HK-2 (cell line): ENCODE data around the gene GALNT2.

ENCODE experiments used
- DNase-seq: peaks from one replicate; pipeline ENCODE4 v3.0.0-alpha.2; 2018; ENCODE audit not compliant: unreplicated experiment

The GALNT2 gene

DNA sequence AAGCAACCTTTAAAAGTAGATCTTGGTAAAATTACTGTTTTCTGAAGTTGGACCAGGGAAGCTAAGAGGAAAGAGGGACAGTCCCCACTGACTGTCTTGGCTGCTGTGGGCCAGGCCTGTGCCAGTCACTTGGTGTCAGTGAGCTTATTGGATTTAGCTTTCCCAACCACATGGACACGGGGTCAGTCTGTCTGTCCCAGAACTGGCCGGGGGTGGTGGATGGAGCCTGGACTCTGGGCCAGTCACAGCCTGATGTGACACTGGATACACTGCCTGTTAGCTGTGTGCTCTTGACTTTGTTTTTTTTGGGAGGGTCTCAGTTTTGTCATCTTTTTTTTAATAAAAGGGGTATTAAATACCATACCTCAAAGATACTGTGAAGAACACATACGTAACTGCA is 96.7 kb downstream of the GALNT2 start:
- DNase-seq: no peak

DNA sequence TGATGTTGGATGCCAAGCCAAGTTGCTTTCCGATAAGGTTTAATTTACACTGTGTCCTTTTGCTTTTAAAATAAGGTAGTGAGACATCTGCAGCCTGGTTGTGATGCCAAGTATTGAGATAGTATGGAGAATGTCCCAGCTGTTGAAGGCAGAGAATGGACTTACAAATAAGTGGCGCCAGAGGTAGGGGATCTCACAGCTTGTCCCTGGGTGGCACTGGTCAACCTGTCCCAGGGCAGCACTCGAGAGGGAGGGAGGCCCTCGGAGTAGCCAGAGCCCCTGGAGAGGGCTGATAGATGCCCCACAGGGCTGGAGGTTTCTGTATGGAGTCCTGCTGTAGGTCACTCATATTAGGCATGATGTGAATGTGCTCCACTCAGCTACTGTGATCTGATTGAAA is 98.5 kb downstream of the GALNT2 start:
- DNase-seq: no peak

GRCh38 chr1:230166366-230167132 is 99.5 kb downstream of the GALNT2 start:
- no peak for DNase-seq

DNA sequence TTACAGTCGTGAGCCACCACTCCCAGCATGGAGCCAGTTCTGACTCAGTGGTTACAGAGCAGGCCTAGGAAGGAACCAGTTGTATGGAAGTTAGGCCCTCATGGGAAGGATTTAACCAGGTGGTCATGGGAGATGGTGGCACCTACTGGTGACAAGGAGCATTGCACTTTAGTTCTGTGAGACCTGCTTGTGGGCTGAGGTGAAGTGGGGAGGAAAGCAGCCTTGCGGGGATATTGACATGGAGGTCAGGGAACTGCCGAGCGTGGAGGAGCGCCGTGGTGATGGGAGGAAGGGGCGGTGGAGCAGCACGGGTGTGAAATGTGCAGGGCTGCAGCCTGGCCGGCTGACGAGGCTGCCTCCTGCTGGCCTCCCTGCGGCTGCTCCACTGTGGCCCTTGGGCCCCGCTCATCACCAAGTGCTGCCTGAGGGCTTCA is 100.4 kb downstream of the GALNT2 start:
- DNase-seq: peak; percentile 47

DNA sequence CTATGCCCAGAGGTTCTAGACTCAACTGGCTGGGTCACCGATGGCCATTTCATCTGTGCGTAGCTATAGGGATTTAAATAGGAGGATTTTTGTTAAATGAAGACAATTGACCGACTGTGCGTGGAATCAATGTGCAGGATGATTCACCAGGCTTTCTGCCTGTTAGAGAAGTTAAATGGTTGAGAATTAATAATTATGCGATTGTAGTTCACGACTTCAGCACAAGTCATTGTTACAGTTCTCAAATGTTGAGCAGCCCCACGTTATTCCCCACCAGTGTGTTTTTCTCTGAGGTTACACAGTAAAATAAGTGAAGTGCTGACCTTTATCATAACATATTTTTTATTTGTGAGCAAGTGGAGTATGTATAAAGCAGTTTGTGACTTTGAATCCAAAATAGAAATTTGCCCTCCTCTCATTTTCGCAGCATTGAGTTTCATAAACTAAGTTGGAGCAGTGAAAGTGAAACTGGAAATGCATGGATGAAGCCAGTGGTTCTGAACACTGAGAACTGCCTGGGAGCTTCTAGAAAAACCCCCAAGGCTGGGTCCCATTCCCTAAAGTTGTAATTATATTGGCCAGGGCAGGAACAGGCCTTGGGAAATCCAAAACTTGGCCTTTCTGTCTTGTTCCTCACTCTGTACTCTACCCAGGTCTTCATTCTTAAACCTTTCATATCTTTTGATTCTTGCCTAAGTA is 102.6 kb downstream of the GALNT2 start:
- DNase-seq: no peak

- DNase-seq: no peak
Observed at GRCh38 chr1:230170153-230170547, 103.1 kb downstream of the GALNT2 start.

DNA sequence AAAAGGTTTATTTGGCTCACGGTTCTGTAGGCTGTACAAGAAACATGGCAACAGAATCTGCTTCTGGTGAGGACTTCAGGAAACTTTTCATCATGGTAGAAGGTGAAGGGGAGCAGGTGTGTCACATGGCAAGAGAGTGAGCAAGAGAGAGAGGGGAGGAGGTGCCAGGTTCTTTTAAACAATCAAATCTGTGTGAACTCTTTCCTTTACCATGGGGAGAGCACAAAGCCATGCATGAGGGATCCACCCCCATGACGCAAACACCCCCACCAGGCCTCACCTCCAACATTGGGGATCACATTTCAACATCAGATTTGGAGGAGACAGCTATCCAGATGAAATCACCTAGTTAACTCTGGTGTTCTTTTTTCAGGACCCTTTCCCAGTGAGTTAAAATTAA is 103.6 kb downstream of the GALNT2 start:
- DNase-seq: no peak

GRCh38 chr1:230171356-230172015 is 104.4 kb downstream of the GALNT2 start:
- DNase-seq: no peak

DNA sequence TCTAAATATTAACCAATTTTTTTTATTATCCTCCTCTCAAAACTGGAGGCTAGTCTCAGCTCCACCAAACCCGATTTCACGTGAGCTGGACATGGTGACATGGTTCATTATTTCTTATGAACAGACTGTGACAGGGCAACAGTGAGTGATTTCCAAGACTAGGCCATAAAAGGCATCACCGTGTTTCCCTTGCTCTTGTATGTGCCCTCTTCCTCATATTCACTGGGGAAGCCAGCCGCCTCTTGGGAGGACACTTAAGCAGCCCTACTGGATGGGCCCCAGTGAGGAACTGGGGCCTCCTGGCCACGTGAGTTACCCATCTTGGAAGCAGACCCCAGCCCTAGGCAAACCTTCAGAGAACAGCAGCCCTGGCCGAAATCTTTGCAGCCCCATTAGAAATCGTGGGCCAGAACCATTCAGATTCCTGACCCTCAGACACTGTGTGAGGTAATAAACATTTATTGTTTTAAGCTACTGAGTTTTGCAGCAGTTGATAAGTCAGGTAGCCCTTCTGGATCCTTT is 105.0 kb downstream of the GALNT2 start:
- DNase-seq: no peak

DNA sequence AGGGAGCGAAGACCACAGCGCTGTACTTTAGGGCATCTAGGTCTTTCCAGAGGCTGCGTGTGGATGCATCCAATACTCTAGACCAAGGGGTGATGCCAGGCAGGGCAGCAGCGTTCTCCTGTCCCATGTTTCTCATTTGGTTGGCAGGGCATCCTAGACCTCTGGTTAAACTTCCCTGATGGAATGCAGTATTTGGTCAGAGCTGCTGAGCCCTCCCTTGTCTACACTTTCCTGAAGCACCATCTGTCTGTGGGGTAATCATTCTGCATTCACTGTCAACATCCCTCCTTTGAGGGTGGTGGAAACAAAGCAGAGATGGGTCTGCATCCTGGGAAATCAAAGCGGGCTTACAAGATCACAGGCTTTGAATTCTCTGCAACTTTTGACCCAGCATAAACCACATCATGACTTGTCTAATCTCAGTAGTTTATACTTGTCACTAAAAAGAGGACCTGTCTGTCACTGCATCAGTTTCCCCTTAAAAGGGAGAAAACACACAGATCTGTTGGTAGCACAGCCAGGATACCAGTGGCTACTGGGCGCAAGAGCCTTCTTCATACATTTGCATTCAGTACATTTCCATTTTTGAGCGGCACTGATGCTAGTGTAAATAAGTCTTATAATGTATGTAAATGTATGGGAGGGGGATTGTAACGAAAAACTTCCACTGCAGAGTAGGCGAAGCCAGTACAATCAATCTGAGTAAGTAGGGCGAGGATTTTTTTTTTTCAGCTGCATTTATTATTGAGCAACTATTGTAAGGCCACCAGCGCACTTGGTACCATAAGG is 106.3 kb downstream of the GALNT2 start:
- no peak for DNase-seq

DNA sequence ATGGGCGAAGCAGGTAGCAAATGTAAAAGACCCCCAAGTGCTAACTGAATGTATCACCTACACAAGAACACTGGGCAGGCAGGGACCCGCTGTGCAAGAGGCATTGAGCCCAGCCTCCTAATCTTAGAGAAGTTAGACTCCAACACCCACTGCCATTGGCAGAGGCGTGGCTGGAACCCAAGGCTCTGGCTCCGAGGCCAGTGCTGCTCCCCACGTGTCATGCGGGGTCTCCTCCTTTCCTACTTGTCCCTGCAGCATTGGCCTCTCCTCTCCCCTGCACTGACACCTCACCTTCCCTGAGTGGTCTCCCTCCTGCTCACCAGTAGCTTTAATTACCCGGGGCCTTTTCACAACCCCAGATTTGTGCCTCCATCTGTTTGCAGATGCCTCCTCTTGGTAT is 107.0 kb downstream of the GALNT2 start:
- no peak for DNase-seq

DNA sequence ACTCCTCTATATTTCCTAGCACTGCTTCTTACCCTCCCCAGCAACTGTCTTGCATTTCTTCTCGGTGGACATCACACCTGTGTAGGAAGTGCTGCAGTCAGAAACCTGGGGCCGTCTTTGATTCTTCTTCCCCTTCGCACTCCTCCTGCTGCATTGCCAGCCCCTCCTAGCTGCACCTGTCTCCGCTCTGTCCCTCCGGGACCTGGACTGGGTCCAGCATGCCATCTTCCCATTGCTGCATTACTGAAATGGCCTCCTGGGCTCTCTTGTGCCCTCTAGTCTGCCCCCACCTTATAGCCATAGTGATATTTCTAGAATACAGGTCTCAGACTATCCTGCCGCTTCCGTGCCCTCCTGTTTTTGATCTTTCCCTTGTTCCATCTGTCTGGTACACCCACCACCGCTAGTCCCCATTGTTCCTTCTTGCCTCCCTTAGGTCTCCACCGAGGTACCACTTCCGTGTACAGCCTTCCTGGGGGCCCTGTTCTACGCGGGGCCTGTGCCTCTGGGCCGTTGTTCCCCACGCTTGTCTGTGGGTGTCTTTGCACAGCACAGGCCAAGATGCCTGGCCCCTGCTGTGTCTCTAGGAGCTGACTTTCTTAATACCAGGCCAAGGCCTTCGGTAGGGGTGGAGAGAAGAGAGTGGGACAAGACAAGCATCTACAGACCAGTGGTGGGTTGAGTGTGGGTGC is 107.6 kb downstream of the GALNT2 start:
- DNase-seq: no peak

GRCh38 chr1:230175163-230175747 is 108.2 kb downstream of the GALNT2 start:
- DNase-seq: no peak

DNA sequence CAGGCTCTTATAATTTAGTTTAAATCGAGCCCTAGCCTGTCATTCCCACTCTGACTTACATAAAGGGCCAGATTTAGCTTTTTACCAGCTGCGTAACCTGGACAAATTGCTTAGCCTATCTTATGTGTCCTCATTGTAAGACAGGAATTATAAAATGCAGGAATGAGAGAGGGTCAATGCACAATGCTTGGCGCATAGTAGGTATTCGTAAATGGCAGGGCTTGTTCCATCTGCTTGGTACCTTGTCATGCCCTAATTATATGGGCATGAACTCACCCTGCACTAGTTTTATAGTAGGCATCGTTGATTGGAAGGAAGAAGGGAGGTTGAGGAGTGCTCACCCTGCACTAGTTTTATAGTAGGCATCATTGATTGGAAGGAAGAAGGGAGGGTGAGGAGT is 108.8 kb downstream of the GALNT2 start:
- DNase-seq: no peak

DNA sequence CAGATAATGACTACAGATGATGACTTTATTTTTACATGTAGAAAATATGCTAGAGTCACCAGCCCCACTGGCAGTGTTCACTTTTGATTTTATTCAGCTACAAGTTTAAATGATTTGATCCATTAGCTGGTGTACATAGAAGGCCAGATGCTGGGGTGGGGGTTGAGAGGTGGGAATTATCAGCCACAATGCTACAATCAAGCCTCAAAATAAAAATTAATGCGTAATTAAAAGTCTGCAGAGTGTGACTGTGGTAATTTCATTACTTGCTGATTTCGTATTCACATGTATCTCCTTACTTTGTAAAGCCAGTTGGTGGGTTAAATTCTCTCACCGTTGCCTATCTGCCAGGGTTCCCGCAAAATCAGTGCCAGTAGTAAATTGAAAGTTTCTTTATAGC is 109.3 kb downstream of the GALNT2 start:
- DNase-seq: no peak

GRCh38 chr1:230176871-230177411 is 109.9 kb downstream of the GALNT2 start:
- no peak for DNase-seq

- no peak for DNase-seq
Observed at GRCh38 chr1:230179249-230179648, 112.2 kb downstream of the GALNT2 start.

DNA sequence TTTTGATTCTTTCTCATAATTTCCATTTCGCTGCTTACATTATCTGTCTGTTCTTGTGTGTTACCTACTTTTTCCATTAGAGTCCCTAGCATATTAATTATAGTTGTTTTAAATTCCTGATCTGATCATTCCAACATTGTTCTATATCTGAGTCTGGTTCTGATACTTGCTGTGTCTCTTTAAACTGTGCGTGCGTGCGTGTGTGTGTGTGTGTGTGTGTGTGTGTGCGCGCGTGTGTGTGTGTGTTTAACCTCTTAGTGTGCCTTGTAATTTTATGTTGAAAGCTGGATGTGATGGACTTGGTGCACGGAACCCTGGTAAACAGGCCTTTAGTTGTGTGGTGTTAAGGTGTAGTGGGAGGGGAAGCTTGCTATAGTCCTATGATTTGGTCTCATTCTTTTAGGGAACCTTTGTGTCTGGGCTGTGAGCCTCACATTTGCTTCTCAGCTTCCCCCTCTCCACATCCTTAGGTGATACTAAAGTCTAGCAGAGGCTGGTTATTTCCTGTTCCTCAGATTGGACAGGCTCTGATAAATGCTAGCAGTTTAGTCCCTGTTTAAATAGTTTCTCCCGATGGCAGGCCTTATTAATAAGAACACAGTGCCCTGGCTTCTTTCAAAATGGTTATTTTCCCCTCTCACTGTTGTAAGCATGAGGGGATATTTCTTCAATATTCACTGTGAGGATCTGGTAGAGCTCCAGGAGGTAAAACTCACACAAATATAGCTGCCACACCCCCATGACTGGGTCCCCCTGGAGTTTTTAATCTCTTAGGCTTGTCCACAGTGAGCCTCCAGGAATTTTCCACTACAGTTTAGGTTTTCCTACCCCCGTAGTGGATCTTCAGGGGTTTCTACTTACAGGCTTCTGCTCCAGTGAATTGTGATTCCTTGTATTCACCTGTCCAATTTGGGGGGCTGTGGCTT is 118.3 kb downstream of the GALNT2 start:
- no peak for DNase-seq
